ENCODE data around the gene SLC35G3.
A peak's percentile ranks its signal among the peaks of the same experiment; 100 is the strongest.

The SLC35G3 gene

DNA sequence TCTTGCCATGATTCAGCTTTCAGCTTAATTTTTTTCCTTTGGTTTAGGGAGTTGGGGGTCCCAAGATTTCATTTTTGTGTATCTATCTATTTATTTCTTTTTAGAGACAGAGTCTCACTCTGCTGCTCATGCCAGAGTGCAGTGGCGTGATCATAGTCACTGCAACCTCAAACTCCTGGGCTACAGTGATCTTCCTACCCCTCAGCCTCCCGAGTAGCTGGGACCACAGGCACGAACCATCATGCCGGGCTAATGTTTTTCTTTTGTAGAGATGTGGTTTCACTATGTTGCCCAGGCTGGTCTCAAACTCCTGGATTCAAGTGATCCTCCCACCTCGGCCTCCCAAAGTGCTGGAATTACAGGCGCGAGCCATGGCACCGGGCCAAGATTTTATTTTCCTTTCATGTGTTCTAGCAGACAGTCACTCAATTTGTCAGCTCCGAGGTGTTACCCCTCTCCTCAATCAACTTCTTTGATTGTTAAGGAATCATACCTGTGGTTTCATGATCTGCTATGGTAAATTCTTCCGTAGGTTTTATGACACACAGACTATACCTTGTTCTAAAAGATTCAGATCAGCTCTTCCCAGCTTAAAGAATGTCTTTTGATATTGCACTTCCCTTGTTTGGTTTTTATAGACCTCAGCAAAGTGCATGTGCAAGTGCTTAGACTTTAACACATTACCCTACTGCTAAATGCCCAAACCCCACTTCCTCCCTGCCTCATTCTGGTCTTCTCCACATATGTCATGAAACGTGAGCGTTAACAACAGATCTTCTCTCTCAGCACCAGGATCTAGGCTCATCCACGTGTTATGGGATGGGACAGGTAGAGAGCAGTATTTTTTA is 33.6 kb downstream of the SLC35G3 start:
- no peaks in the 10 kb centered on the region for H3K36me3 ChIP-seq (ENCODE audit: control insufficient read depth in 1 of 2, insufficient read depth in 2 of 2, low read length in 2 of 2)
- no peak overlapping the region for H4K8ac ChIP-seq (ENCODE audit: low read depth, low read length)
- H3K79me2 ChIP-seq (ENCODE audit: control insufficient read depth, insufficient read depth, low read length, poor library complexity): no peaks in the 10 kb centered on the region
- no peak overlapping the region for H3K18ac ChIP-seq (ENCODE audit: low read length)
- no peaks in the 10 kb centered on the region for H3K27me3 ChIP-seq (ENCODE audit: insufficient read depth, low read length)
- H3K4me1 ChIP-seq (ENCODE audit: control insufficient read depth in 1 of 2, insufficient read depth in 2 of 2, low read length in 2 of 2): no peaks in the 10 kb centered on the region
- no peak overlapping the region for H3K4me3 ChIP-seq (ENCODE audit: low read depth, low read length)
- no peak overlapping the region for H3K23ac ChIP-seq (ENCODE audit: low read length)
- no peaks in the 10 kb centered on the region for H3K79me1 ChIP-seq (ENCODE audit: low read length)
- no peaks in the 10 kb centered on the region for H3K9me3 ChIP-seq (ENCODE audit: insufficient read depth, low read depth, low read length)
- no peak overlapping the region for H2BK5ac ChIP-seq (ENCODE audit: low read depth, low read length, poor library complexity)
- no peak overlapping the region for H3K4ac ChIP-seq (ENCODE audit: low read depth, low read length)
- H2AK5ac ChIP-seq (ENCODE audit: low read length): no peak overlapping the region
- H3K27ac ChIP-seq (ENCODE audit: low read depth, low read length): no peak overlapping the region
- no peak overlapping the region for H3K14ac ChIP-seq (ENCODE audit: low read length)
- no peak overlapping the region for H3K9ac ChIP-seq (ENCODE audit: low read length)
- H3K4me2 ChIP-seq (ENCODE audit: low read length): no peak overlapping the region
- no peak overlapping the region for H4K91ac ChIP-seq (ENCODE audit: low read depth, low read length)
- no peak overlapping the region for H4K12ac ChIP-seq (ENCODE audit: low read depth, low read length)
- WGBS (ENCODE audit: extremely low coverage, insufficient coverage, insufficient read length): no CpG with 5 or more reads among the region's 13 CpGs
- DNase-seq: no peak
- H2BK12ac ChIP-seq (ENCODE audit: low read length): no peak overlapping the region
- no peak overlapping the region for H2BK120ac ChIP-seq (ENCODE audit: insufficient read depth, low read length, poor library complexity)
- no peak overlapping the region for H2AFZ ChIP-seq (ENCODE audit: insufficient read depth, low read length, poor library complexity)

DNA sequence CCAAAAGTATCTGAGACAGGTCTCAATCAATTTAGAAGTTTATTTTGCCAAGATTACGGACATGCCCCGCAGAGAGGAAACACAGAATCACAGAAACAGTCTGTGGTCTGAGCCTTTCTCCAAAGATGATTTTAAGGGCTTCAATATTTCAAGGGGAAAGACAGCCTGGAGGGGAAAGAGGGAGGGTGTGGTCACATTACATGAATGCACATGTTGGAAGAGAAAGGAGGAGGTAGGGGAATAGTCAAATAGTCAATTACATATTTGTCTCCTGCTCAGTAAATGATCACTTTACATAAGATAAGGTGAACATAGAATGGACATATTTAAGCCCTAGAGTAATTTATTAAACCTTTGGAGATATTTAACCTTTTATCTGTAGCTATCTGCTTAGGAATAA is 34.3 kb downstream of the SLC35G3 start:
- Histone ChIP-seq H4K12ac (ENCODE audit: low read depth, low read length) (no peak overlapping the region), H2AFZ (ENCODE audit: insufficient read depth, low read length, poor library complexity) (no peak overlapping the region), H3K18ac (ENCODE audit: low read length) (no peak overlapping the region), H3K36me3 (ENCODE audit: control insufficient read depth in 1 of 2, insufficient read depth in 2 of 2, low read length in 2 of 2) (no peaks in the 10 kb centered on the region), H3K14ac (ENCODE audit: low read length) (no peak overlapping the region), H2BK5ac (ENCODE audit: low read depth, low read length, poor library complexity) (no peak overlapping the region), H3K79me1 (ENCODE audit: low read length) (no peaks in the 10 kb centered on the region), H3K27ac (ENCODE audit: low read depth, low read length) (no peak overlapping the region), H4K8ac (ENCODE audit: low read depth, low read length) (no peak overlapping the region), H3K9ac (ENCODE audit: low read length) (no peak overlapping the region), H3K23ac (ENCODE audit: low read length) (no peak overlapping the region), H3K4me2 (ENCODE audit: low read length) (no peak overlapping the region), H3K79me2 (ENCODE audit: control insufficient read depth, insufficient read depth, low read length, poor library complexity) (no peaks in the 10 kb centered on the region), H3K4me3 (ENCODE audit: low read depth, low read length) (no peak overlapping the region), H4K91ac (ENCODE audit: low read depth, low read length) (no peak overlapping the region), H3K4me1 (ENCODE audit: control insufficient read depth in 1 of 2, insufficient read depth in 2 of 2, low read length in 2 of 2) (no peaks in the 10 kb centered on the region), H2BK120ac (ENCODE audit: insufficient read depth, low read length, poor library complexity) (no peak overlapping the region), H3K27me3 (ENCODE audit: insufficient read depth, low read length) (no peaks in the 10 kb centered on the region), H3K9me3 (ENCODE audit: insufficient read depth, low read depth, low read length) (no peaks in the 10 kb centered on the region), H3K4ac (ENCODE audit: low read depth, low read length) (no peak overlapping the region), H2AK5ac (ENCODE audit: low read length) (no peak overlapping the region), H2BK12ac (ENCODE audit: low read length) (no peak overlapping the region)
- no peak for DNase-seq
- WGBS (ENCODE audit: extremely low coverage, insufficient coverage, insufficient read length): no CpG with 5 or more reads among the region's 2 CpGs

DNA sequence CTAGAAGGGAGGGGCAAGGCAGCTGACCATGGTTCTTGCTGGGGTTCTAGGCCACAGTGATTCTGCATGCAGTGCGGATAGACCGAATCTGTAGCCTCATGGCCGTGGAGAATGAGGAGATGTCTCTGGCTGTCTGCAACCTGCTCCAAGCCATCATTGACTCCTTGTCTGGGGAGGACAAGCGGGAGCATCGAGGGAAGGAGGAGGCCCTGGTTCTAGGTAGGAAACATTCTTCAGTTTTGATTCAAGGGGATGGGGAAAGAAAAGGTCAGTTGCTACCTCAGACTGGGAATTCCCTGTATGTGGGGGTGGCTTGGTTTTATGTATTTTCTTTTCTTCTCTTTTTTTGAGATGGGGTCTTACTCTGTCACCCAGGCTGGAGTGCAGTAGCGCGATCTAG is 38.9 kb downstream of the SLC35G3 start:
- H3K14ac ChIP-seq (ENCODE audit: low read length): no peak overlapping the region
- no peaks in the 10 kb centered on the region for H3K36me3 ChIP-seq (ENCODE audit: control insufficient read depth in 1 of 2, insufficient read depth in 2 of 2, low read length in 2 of 2)
- peaks cover 3% of the 10 kb centered on the region for H3K9me3 ChIP-seq (ENCODE audit: insufficient read depth, low read depth, low read length)
- no peak overlapping the region for H3K18ac ChIP-seq (ENCODE audit: low read length)
- no peak overlapping the region for H2BK12ac ChIP-seq (ENCODE audit: low read length)
- H3K79me2 ChIP-seq (ENCODE audit: control insufficient read depth, insufficient read depth, low read length, poor library complexity): no peaks in the 10 kb centered on the region
- DNase-seq: no peak
- no peak overlapping the region for H2AFZ ChIP-seq (ENCODE audit: insufficient read depth, low read length, poor library complexity)
- H3K79me1 ChIP-seq (ENCODE audit: low read length): no peaks in the 10 kb centered on the region
- H4K91ac ChIP-seq (ENCODE audit: low read depth, low read length): no peak overlapping the region
- no CpG with 5 or more reads among the region's 7 CpGs for WGBS (ENCODE audit: extremely low coverage, insufficient coverage, insufficient read length)
- no peak overlapping the region for H2AK5ac ChIP-seq (ENCODE audit: low read length)
- H3K4me3 ChIP-seq (ENCODE audit: low read depth, low read length): no peak overlapping the region
- H4K12ac ChIP-seq (ENCODE audit: low read depth, low read length): no peak overlapping the region
- H2BK120ac ChIP-seq (ENCODE audit: insufficient read depth, low read length, poor library complexity): no peak overlapping the region
- H2BK5ac ChIP-seq (ENCODE audit: low read depth, low read length, poor library complexity): no peak overlapping the region
- H3K27me3 ChIP-seq (ENCODE audit: insufficient read depth, low read length): no peaks in the 10 kb centered on the region
- no peak overlapping the region for H3K9ac ChIP-seq (ENCODE audit: low read length)
- H3K4me1 ChIP-seq (ENCODE audit: control insufficient read depth in 1 of 2, insufficient read depth in 2 of 2, low read length in 2 of 2): peaks cover 0 to 2% of the 10 kb centered on the region in 2 experiments
- H4K8ac ChIP-seq (ENCODE audit: low read depth, low read length): no peak overlapping the region
- no peak overlapping the region for H3K27ac ChIP-seq (ENCODE audit: low read depth, low read length)
- no peak overlapping the region for H3K23ac ChIP-seq (ENCODE audit: low read length)
- H3K4ac ChIP-seq (ENCODE audit: low read depth, low read length): no peak overlapping the region
- H3K4me2 ChIP-seq (ENCODE audit: low read length): no peak overlapping the region

DNA sequence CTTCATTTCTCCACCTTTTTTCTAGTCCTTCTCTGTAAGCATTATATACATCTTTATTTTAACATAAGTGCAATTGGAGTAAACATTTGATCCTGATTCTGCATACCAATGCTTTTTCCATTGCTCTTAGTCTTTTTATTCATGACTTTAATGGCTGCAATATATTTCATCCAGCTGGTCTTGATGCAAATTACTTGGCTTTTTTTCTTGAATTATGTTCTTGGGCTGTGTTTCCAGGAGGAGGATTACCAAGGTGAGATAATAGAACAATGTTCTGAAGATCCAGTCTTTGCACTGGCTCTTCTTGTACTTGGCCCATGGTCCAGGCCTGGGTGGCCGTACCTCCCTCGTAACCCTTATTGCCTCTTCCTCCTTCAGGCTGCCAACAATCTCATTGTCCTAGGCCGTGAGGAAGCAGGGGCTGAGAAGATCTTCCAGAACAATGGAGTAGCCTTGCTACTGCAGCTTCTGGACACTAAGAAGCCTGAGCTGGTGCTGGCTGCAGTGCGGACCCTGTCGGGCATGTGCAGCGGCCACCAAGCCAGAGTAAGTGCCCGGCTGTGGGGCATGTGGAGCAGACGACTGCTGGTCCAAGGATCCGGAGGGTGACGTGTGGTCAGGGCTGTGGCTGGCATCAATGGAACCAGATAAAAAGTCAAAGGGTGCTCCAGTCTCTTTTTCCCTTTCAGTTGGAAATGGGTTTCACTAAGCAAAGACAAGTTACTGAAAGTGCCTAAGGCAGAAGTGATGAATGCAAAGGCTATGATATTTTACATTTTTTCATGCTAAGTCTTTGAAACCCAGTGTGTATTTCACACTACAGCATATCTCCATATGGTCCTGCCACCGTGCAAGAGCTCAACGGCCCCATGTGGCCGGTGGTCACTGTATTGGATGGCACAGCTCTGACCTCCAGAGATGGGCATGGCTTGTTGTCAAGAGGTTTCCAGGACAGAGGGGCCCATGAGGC is 39.7 kb downstream of the SLC35G3 start:
- DNase-seq: peak in 1 of 2 donors; percentile 66
- H3K4me3 ChIP-seq (ENCODE audit: low read depth, low read length): no peak overlapping the region
- H3K23ac ChIP-seq (ENCODE audit: low read length): no peak overlapping the region
- no peak overlapping the region for H3K14ac ChIP-seq (ENCODE audit: low read length)
- H3K79me1 ChIP-seq (ENCODE audit: low read length): no peaks in the 10 kb centered on the region
- no peak overlapping the region for H3K27ac ChIP-seq (ENCODE audit: low read depth, low read length)
- no peaks in the 10 kb centered on the region for H3K27me3 ChIP-seq (ENCODE audit: insufficient read depth, low read length)
- H3K9ac ChIP-seq (ENCODE audit: low read length): no peak overlapping the region
- H2AK5ac ChIP-seq (ENCODE audit: low read length): no peak overlapping the region
- H3K9me3 ChIP-seq (ENCODE audit: insufficient read depth, low read depth, low read length): peaks cover 7% of the 10 kb centered on the region
- no peak overlapping the region for H3K18ac ChIP-seq (ENCODE audit: low read length)
- no peak overlapping the region for H4K8ac ChIP-seq (ENCODE audit: low read depth, low read length)
- no peak overlapping the region for H2BK120ac ChIP-seq (ENCODE audit: insufficient read depth, low read length, poor library complexity)
- H2AFZ ChIP-seq (ENCODE audit: insufficient read depth, low read length, poor library complexity): no peak overlapping the region
- H3K4ac ChIP-seq (ENCODE audit: low read depth, low read length): no peak overlapping the region
- H3K79me2 ChIP-seq (ENCODE audit: control insufficient read depth, insufficient read depth, low read length, poor library complexity): no peaks in the 10 kb centered on the region
- H3K4me1 ChIP-seq (ENCODE audit: control insufficient read depth in 1 of 2, insufficient read depth in 2 of 2, low read length in 2 of 2): peaks cover 0 to 2% of the 10 kb centered on the region in 2 experiments
- H3K36me3 ChIP-seq (ENCODE audit: control insufficient read depth in 1 of 2, insufficient read depth in 2 of 2, low read length in 2 of 2): no peaks in the 10 kb centered on the region
- H4K91ac ChIP-seq (ENCODE audit: low read depth, low read length): no peak overlapping the region
- H2BK5ac ChIP-seq (ENCODE audit: low read depth, low read length, poor library complexity): no peak overlapping the region
- WGBS (ENCODE audit: extremely low coverage, insufficient coverage, insufficient read length): no CpG with 5 or more reads among the region's 13 CpGs
- no peak overlapping the region for H4K12ac ChIP-seq (ENCODE audit: low read depth, low read length)
- no peak overlapping the region for H2BK12ac ChIP-seq (ENCODE audit: low read length)
- H3K4me2 ChIP-seq (ENCODE audit: low read length): no peak overlapping the region

Measured in trophoblast cell (in vitro differentiated cells and primary cell).